SHP77 (cell line): ENCODE results near the gene SAP30L.

ENCODE experiments used
- DNase-seq, 2 experiments: peaks; one replicate each; lab custom pipeline; 2025; lab: John Stamatoyannopoulos, UW

Gene SAP30L

GRCh38 chr5:154445422-154446194 is at the start of gene SAP30L:
Gene SAP30L (plus strand): TSS chr5:154445997. CDS start chr5:154446605, 608 bp downstream.
- DNase-seq = peak; percentile 82 to 86

GRCh38 chr5:154396128-154396527 is 49.7 kb upstream of the SAP30L start:
- DNase-seq = no peak

GRCh38 chr5:154397652-154398406 is 48.0 kb upstream of the SAP30L start:
- DNase-seq = peak in 1 of 2 experiments; percentile 23

GRCh38 chr5:154400678-154401077 is 45.1 kb upstream of the SAP30L start:
- DNase-seq = no peak

- DNase-seq = no peak
Measured at GRCh38 chr5:154401355-154401754, 44.4 kb upstream of the SAP30L start.

GRCh38 chr5:154401931-154402330 is 43.9 kb upstream of the SAP30L start:
- DNase-seq = no peak

- DNase-seq = no peak
Measured at GRCh38 chr5:154402611-154403010, 43.2 kb upstream of the SAP30L start.

GRCh38 chr5:154403234-154403633 is 42.6 kb upstream of the SAP30L start:
- no peak for DNase-seq

- DNase-seq = no peak
Measured at GRCh38 chr5:154403776-154404387, 41.9 kb upstream of the SAP30L start.

- peak; percentile 42 to 63 for DNase-seq
Measured at GRCh38 chr5:154405078-154405792, 40.6 kb upstream of the SAP30L start.

- DNase-seq = no peak
Measured at GRCh38 chr5:154406231-154406630, 39.6 kb upstream of the SAP30L start.

GRCh38 chr5:154406826-154407225 is 39.0 kb upstream of the SAP30L start:
- no peak for DNase-seq

GRCh38 chr5:154408811-154409210 is 37.0 kb upstream of the SAP30L start:
- DNase-seq = no peak

GRCh38 chr5:154409230-154409840 is 36.5 kb upstream of the SAP30L start:
- no peak for DNase-seq

- no peak for DNase-seq
Measured at GRCh38 chr5:154410008-154410407, 35.8 kb upstream of the SAP30L start.

- no peak for DNase-seq
Measured at GRCh38 chr5:154410786-154411185, 35.0 kb upstream of the SAP30L start.

GRCh38 chr5:154411338-154411737 is 34.5 kb upstream of the SAP30L start:
- DNase-seq = no peak

- DNase-seq = no peak
Measured at GRCh38 chr5:154412316-154412715, 33.5 kb upstream of the SAP30L start.

GRCh38 chr5:154412925-154413324 is 32.9 kb upstream of the SAP30L start:
- DNase-seq = no peak

GRCh38 chr5:154415114-154415513 is 30.7 kb upstream of the SAP30L start:
- DNase-seq = no peak

GRCh38 chr5:154418344-154418820 is 27.4 kb upstream of the SAP30L start:
- DNase-seq = no peak

GRCh38 chr5:154419236-154419635 is 26.6 kb upstream of the SAP30L start:
- no peak for DNase-seq
